Caco-2 (cell line): ENCODE results near the gene RAC3. TPM values are rescaled to one million over a fixed set of nuclear protein-coding genes. Genes with fewer than 3 reads are reported as not detected.

ENCODE experiments used
- BruUV-seq: library from RNA; stranded (reverse); fragments of 400-500 nt; replicated peaks from 2 replicates; lab custom pipeline; 2021; lab: Mats Ljungman, UMichigan
- CTCF ChIA-PET: fragments of 300-600 bp; sonication (Branson Sonifier 250); formaldehyde crosslinking; loops from one replicate; lab custom pipeline; 2022; ENCODE audit warnings: antibody characterized with exemption; lab: Charles Lee
- POLR2A ChIA-PET: fragments of 300-600 bp; sonication (Branson Sonifier 250); formaldehyde crosslinking; loops from one replicate; lab custom pipeline; 2022; ENCODE audit warnings: antibody characterized with exemption; lab: Charles Lee
- DNase-seq, 2 experiments: peaks; one replicate each; pipeline versions ENCODE4 v3.0.0 to v3.0.0-alpha.2; 2020 to 2022
- H3K27me3 ChIP-seq: replicated peaks from 2 replicates; pipeline ENCODE4 v1.6.0; 2011; ENCODE audit warnings: low read length; ENCODE audit not compliant: control insufficient read depth, insufficient read depth
- H3K36me3 ChIP-seq: 2 replicates; pipeline ENCODE4 v1.5.1; 2011; ENCODE audit warnings: low read length; ENCODE audit not compliant: control insufficient read depth, insufficient read depth
- H3K4me1 ChIP-seq: fragments of 250-450 bp; sonication (Bioruptor Pico); 2 replicates; pipeline ENCODE4 v1.5.1; 2020; ENCODE audit warnings: mild to moderate bottlenecking
- H3K4me3 ChIP-seq: 2 replicates; pipeline ENCODE4 v1.5.1; 2011; ENCODE audit warnings: low read depth, mild to moderate bottlenecking, control low read depth, low read length
- H3K9me3 ChIP-seq: fragments of 250-450 bp; sonication (Bioruptor Pico); 2 replicates; pipeline ENCODE4 v1.5.1; 2020; ENCODE audit warnings: mild to moderate bottlenecking, moderate library complexity
- H3K27ac Mint-ChIP-seq: one replicate; pipeline ENCODE4 v1.8.0; 2022; ENCODE audit warnings: mixed read lengths; ENCODE audit not compliant: unreplicated experiment
- H3K27me3 Mint-ChIP-seq: one replicate; pipeline ENCODE4 v1.8.0; 2022; ENCODE audit warnings: mixed read lengths; ENCODE audit not compliant: insufficient read depth, unreplicated experiment
- H3K36me3 Mint-ChIP-seq: one replicate; pipeline ENCODE4 v1.8.0; 2022; ENCODE audit warnings: mild to moderate bottlenecking, mixed read lengths; ENCODE audit not compliant: insufficient read depth, unreplicated experiment
- H3K4me1 Mint-ChIP-seq: one replicate; pipeline ENCODE4 v1.8.0; 2022; ENCODE audit warnings: low read depth, mixed read lengths; ENCODE audit not compliant: unreplicated experiment
- H3K4me3 Mint-ChIP-seq: one replicate; pipeline ENCODE4 v1.8.0; 2022; ENCODE audit warnings: mild to moderate bottlenecking, moderate library complexity, mixed read lengths; ENCODE audit not compliant: unreplicated experiment
- H3K9me3 Mint-ChIP-seq: one replicate; pipeline ENCODE4 v1.8.0; 2022; ENCODE audit warnings: mixed read lengths; ENCODE audit not compliant: unreplicated experiment
- CTCF ChIP-seq, 2 experiments: fragments of 200-600 bp in 1 of 2; IDR thresholded peaks; 1 replicate in 1 of 2; 2 replicates in 1 of 2; pipeline versions ENCODE4 v1.5.1 to v1.8.0; 2011 to 2022; ENCODE audit warnings: antibody characterized with exemption in 1 of 2, control low read depth in 1 of 2, inconsistent platforms in 1 of 2, low read depth in 1 of 2, low read length in 1 of 2, mild to moderate bottlenecking in 1 of 2, moderate library complexity in 1 of 2; ENCODE audit not compliant: insufficient read depth in 1 of 2, severe bottlenecking in 1 of 2, unreplicated experiment in 1 of 2
- intact Hi-C: fragments of 100-400 bp; cut with micrococcal nuclease; formaldehyde crosslinking; loops from one replicate; pipeline ENCODE4 v1.10.0; 2022; ENCODE audit not compliant: unreplicated experiment
- total RNA-seq: library from RNA; stranded (reverse); gene quantifications from 2 replicates; pipeline ENCODE4 v1.2.3, GENCODE V29; 2022

The RAC3 gene
- total RNA-seq, 1 experiment from 2014 or later, result 94.5 TPM

DNA sequence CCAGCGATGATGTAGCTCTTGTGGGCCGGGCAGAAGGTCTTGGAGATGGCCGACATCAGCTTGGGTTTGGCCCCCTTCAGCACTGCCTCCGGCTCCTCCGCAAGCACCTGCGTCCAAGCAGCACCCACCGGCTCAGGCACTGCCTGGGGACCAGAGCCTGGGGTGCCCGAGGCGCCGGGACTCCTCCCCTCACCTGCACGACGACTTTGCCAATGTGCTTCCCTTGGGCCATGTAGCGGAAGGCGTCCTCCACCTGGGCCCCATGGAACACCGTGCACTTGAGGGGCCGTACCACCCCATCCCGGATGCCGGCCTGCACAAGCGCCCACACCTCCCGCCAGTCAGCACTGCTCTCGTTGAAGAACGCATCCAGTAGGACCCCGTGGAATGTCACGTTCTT lies 51.5 kb downstream of the RAC3 start:
- ChIA-PET POLR2A (interaction anchor here (0.7 kb wide), 1 partner anchor 16 kb away, joined by 3 read pairs; no protein-coding TSS in a partner anchor), CTCF (no interaction called here)
- no peaks in the 10 kb centered on the region for H3K27me3 Mint-ChIP-seq
- H3K36me3 Mint-ChIP-seq, result peaks cover 80% of the 10 kb centered on the region
- H3K4me1 Mint-ChIP-seq, result no peaks in the 10 kb centered on the region
- no peaks in the 10 kb centered on the region for H3K9me3 Mint-ChIP-seq
- intact Hi-C loops, result no loop called here
- no peaks in the 10 kb centered on the region for H3K27me3 ChIP-seq
- no peak overlapping the region for H3K4me3 ChIP-seq
- TF ChIP-seq CTCF (IDR thresholded peaks at IDR 0.05; ENCODE audit: insufficient read depth in 1 of 2, low read depth in 1 of 2, low read length in 1 of 2, severe bottlenecking in 1 of 2, unreplicated experiment in 1 of 2), result no peak
- peaks cover 6% of the 10 kb centered on the region for H3K36me3 ChIP-seq
- no peaks in the 10 kb centered on the region for H3K9me3 ChIP-seq
- H3K4me3 Mint-ChIP-seq, result no peak overlapping the region
- no peak overlapping the region for H3K27ac Mint-ChIP-seq
- no peak for DNase-seq
- BruUV-seq, result TSS peak; percentile 25
- H3K4me1 ChIP-seq, result no peaks in the 10 kb centered on the region

Other genes starting within 250 kb of the RAC3 start
- gene GCGR, start 227.5 kb upstream of the RAC3 start, total RNA-seq, result 0.91 and 1.0 TPM in 2 replicates
- 59.7 and 60.0 TPM in 2 replicates for gene MCRIP1, start 198.4 kb upstream of the RAC3 start, total RNA-seq
- gene PPP1R27, start 196.6 kb upstream of the RAC3 start, total RNA-seq, result 0.93 TPM in 1 of 2 replicates, not detected in the other
- gene P4HB, start 171.1 kb upstream of the RAC3 start, total RNA-seq, result 895 and 958 TPM in 2 replicates
- 253 and 292 TPM in 2 replicates for gene ARHGDIA, start 160.3 kb upstream of the RAC3 start, total RNA-seq
- 248 and 252 TPM in 2 replicates for gene ALYREF, start 140.1 kb upstream of the RAC3 start, total RNA-seq
- gene ANAPC11, start 140.0 kb upstream of the RAC3 start, total RNA-seq, result 133 and 140 TPM in 2 replicates
- 0.37 and 0.68 TPM in 2 replicates for gene NPB, start 129.4 kb upstream of the RAC3 start, total RNA-seq
- gene PCYT2, start 120.3 kb upstream of the RAC3 start, total RNA-seq, result 125 and 151 TPM in 2 replicates
- gene SIRT7, start 113.5 kb upstream of the RAC3 start, total RNA-seq, result 55.6 and 57.4 TPM in 2 replicates
- gene MAFG, start 103.9 kb upstream of the RAC3 start, total RNA-seq, result 28.9 and 29.1 TPM in 2 replicates
- gene PYCR1, start 94.4 kb upstream of the RAC3 start, total RNA-seq, result 200 and 203 TPM in 2 replicates
- gene MYADML2, start 84.4 kb upstream of the RAC3 start, total RNA-seq, result not detected in 2 replicates
- 11.1 and 13.0 TPM in 2 replicates for gene NOTUM, start 70.5 kb upstream of the RAC3 start, total RNA-seq
- gene ASPSCR1, start 54.0 kb upstream of the RAC3 start, total RNA-seq, result 58.0 and 59.2 TPM in 2 replicates
- gene CENPX, start 8.8 kb upstream of the RAC3 start, total RNA-seq, result 85.3 and 94.9 TPM in 2 replicates
- 33.2 and 38.2 TPM in 2 replicates for gene LRRC45, start 8.4 kb upstream of the RAC3 start, total RNA-seq
- gene DCXR, start 6.0 kb downstream of the RAC3 start, total RNA-seq, result 197 and 208 TPM in 2 replicates
- gene RFNG, start 20.1 kb downstream of the RAC3 start, total RNA-seq, result 33.0 and 35.5 TPM in 2 replicates
- 185 and 195 TPM in 2 replicates for gene GPS1, start 20.2 kb downstream of the RAC3 start, total RNA-seq
- 129 TPM in 2 replicates for gene DUS1L, start 34.1 kb downstream of the RAC3 start, total RNA-seq
- 330 and 359 TPM in 2 replicates for gene FASN, start 66.6 kb downstream of the RAC3 start, total RNA-seq
- 31.0 and 32.2 TPM in 2 replicates for gene CCDC57, start 181.2 kb downstream of the RAC3 start, total RNA-seq
- 13.1 and 13.7 TPM in 2 replicates for gene SLC16A3, start 197.4 kb downstream of the RAC3 start, total RNA-seq
- gene CSNK1D, start 242.0 kb downstream of the RAC3 start, total RNA-seq, result 196 TPM in 2 replicates